B cell (primary cell): ENCODE results near the gene CPNE1. TPM values are rescaled to one million over a fixed set of nuclear protein-coding genes. Genes with fewer than 3 reads are reported as not detected.

ENCODE experiments used
- ATAC-seq: fragments of 200-7000 bp; cut with Tn5 transposase; one replicate; pipeline ENCODE4 v1.10.0; 2021; ENCODE audit warnings: low read depth, mild to moderate bottlenecking, moderate number of reproducible peaks, moderate library complexity
- CTCF ChIA-PET: fragments of 350-600 bp; sonication (Branson Sonifier 250); formaldehyde crosslinking; loops from one replicate; lab custom pipeline; 2021; ENCODE audit warnings: antibody characterized with exemption, inconsistent platforms; lab: Charles Lee
- POLR2A ChIA-PET: fragments of 350-600 bp; sonication (Branson Sonifier 250); formaldehyde crosslinking; loops from one replicate; lab custom pipeline; 2021; ENCODE audit warnings: antibody characterized with exemption; lab: Charles Lee
- DNase-seq: peaks from one replicate; pipeline ENCODE4 v3.0.0; 2013
- H2AFZ ChIP-seq: 2 replicates; pipeline ENCODE4 v1.6.1; 2012; ENCODE audit warnings: mild to moderate bottlenecking, low read depth, low read length; ENCODE audit not compliant: insufficient read depth, poor library complexity, severe bottlenecking
- H3K27ac ChIP-seq, 2 donors: 1 replicate in 1 of 2; 2 replicates in 1 of 2; pipeline ENCODE4 v1.5.1; 2012 to 2013; ENCODE audit warnings: low read length in 2 of 2, mild to moderate bottlenecking in 2 of 2, moderate library complexity in 1 of 2
- H3K27me3 ChIP-seq, 4 experiments: fragments of 200-600 bp in 1 of 4; sonication (generic) in 1 of 4; replicated peaks in 1 of 4; 1 replicate in 2 of 4; 2 replicates in 2 of 4; pipeline versions ENCODE4 v1.6.1 to v1.7.0; 2013 to 2016; ENCODE audit warnings: low read length in 3 of 4, mild to moderate bottlenecking in 2 of 4, mixed read lengths in 1 of 4, moderate library complexity in 1 of 4; ENCODE audit not compliant: insufficient read depth in 4 of 4, control insufficient read depth in 3 of 4; ENCODE audit errors: control extremely low read depth in 1 of 4
- H3K36me3 ChIP-seq, 2 experiments: replicated peaks in 1 of 2; 1 replicate in 1 of 2; 2 replicates in 1 of 2; pipeline versions ENCODE4 v1.6.1 to v1.7.1; 2013; ENCODE audit warnings: low read length in 1 of 2; ENCODE audit not compliant: insufficient read depth in 2 of 2, control insufficient read depth in 1 of 2; ENCODE audit errors: control extremely low read depth in 1 of 2, extremely low read depth in 1 of 2
- H3K4me1 ChIP-seq, 2 donors: fragments of 200-600 bp in 1 of 2; sonication (generic) in 1 of 2; 1 replicate in 1 of 2; 2 replicates in 1 of 2; pipeline versions ENCODE4 v1.5.1 to v1.6.1; 2013 to 2017; ENCODE audit warnings: low read length in 2 of 2; ENCODE audit not compliant: control insufficient read depth in 2 of 2, insufficient read depth in 2 of 2
- H3K4me2 ChIP-seq: replicated peaks from 2 replicates; pipeline ENCODE3; 2012; ENCODE audit warnings: mild to moderate bottlenecking, low read depth, low read length; ENCODE audit not compliant: poor library complexity, severe bottlenecking
- H3K4me3 ChIP-seq, 5 experiments: fragments of 200-600 bp in 1 of 5; sonication (generic) in 1 of 5; 1 replicate in 3 of 5; 2 replicates in 2 of 5; pipeline versions ENCODE4 v1.5.1 to v1.7.0; 2011 to 2016; ENCODE audit warnings: low read length in 4 of 5, mild to moderate bottlenecking in 4 of 5, low read depth in 2 of 5, control low read depth in 1 of 5, moderate library complexity in 1 of 5; ENCODE audit not compliant: insufficient read depth in 1 of 5; ENCODE audit errors: control extremely low read depth in 1 of 5, extremely low read depth in 1 of 5
- H3K79me2 ChIP-seq: fragments of 200-600 bp; sonication (generic); one replicate; pipeline ENCODE4 v1.6.0; 2016; ENCODE audit warnings: low read length; ENCODE audit not compliant: control insufficient read depth, insufficient read depth
- H3K9ac ChIP-seq: fragments of 200-600 bp; sonication (generic); 2 replicates; pipeline ENCODE4 v1.6.1; 2017; ENCODE audit warnings: mild to moderate bottlenecking, low read length, moderate library complexity
- H3K9me3 ChIP-seq, 3 donors: one replicate each; pipeline versions ENCODE4 v1.6.1 to v1.7.1; 2013; ENCODE audit warnings: low read length in 2 of 3; ENCODE audit not compliant: control insufficient read depth in 2 of 3, insufficient read depth in 1 of 3; ENCODE audit errors: control extremely low read depth in 1 of 3
- H4K20me1 ChIP-seq: 2 replicates; pipeline ENCODE4 v1.6.0; 2012; ENCODE audit warnings: mild to moderate bottlenecking, low read length; ENCODE audit not compliant: insufficient read depth, control insufficient read depth, poor library complexity, severe bottlenecking
- H3K27ac Mint-ChIP-seq: one replicate; pipeline ENCODE4 v1.8.0; 2021; ENCODE audit warnings: mixed read lengths
- H3K27me3 Mint-ChIP-seq: one replicate; pipeline ENCODE4 v1.8.0; 2021; ENCODE audit warnings: mixed read lengths
- H3K4me1 Mint-ChIP-seq: one replicate; pipeline ENCODE4 v1.8.0; 2021; ENCODE audit warnings: mixed read lengths
- H3K4me3 Mint-ChIP-seq: one replicate; pipeline ENCODE4 v1.8.0; 2021; ENCODE audit warnings: mixed read lengths
- H3K9me3 Mint-ChIP-seq: one replicate; pipeline ENCODE4 v1.8.0; 2022; ENCODE audit warnings: mixed read lengths; ENCODE audit not compliant: insufficient read depth
- CTCF ChIP-seq: fragments of 200-600 bp; IDR thresholded peaks from one replicate; pipeline ENCODE4 v1.8.0; 2022; ENCODE audit warnings: antibody characterized with exemption, mild to moderate bottlenecking
- EZH2 ChIP-seq: IDR thresholded peaks from 2 replicates; pipeline ENCODE4 v1.6.1; 2012; ENCODE audit warnings: borderline replicate concordance, low read depth, mild to moderate bottlenecking, moderate library complexity, low read length; ENCODE audit not compliant: insufficient read depth, poor library complexity, severe bottlenecking
- WGBS: methylation state at CpG from one replicate; pipeline ENCODE4 v1.1.5; 2013; ENCODE audit warnings: missing lambda C conversion rate; ENCODE audit not compliant: insufficient coverage; 5-methylcytosine and 5-hydroxymethylcytosine counted together
- intact Hi-C: fragments of 100-400 bp; cut with micrococcal nuclease; formaldehyde crosslinking; loops from one replicate; pipeline ENCODE4 v1.10.0; 2022
- polyA plus RNA-seq: library from polyadenylated mRNA; depleted of rRNA; stranded (reverse); fragments of >200 nt; gene quantifications from 2 replicates; pipeline ENCODE4 v1.2.3, GENCODE V29; 2012
- total RNA-seq, 2 donors: library from RNA; stranded (reverse); fragments of 120-200 nt in 1 of 2; gene quantifications; 1 replicate in 1 of 2; 2 replicates in 1 of 2; pipeline versions ENCODE4 v1.2.3 to v1.2.4, GENCODE V29; 2013 to 2022

CPNE1 gene
- total and polyA plus RNA-seq, 2 donors (not counting 1 experiment from before 2014, with no cell fraction given), result 321 to 323 TPM

DNA sequence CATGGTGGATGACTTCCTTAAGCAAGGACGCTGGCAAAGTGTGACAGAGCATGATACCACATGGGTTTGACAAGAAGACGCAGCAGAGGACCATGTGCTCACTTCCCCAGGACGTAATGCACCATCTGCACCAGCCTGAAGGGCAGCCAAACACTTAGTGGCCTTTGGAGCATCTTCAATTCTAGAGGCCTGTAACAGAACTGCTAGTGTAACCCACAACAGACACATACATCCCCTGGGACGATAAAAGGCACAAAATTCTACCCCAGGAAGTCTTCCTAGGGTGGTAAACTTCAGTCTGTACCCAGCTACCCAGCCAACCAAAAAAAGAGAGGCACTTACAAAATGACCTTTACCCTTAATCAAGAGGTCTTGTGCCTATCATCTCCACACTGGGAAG is 9.2 kb upstream of the CPNE1 start:
- CTCF ChIA-PET, result no interaction called here
- ATAC-seq (no peak), DNase-seq (no peak)
- Histone ChIP-seq H3K9me3 (no peaks in the 10 kb centered on the region), H4K20me1 (no peaks in the 10 kb centered on the region), H3K4me1 (no peaks in the 10 kb centered on the region), H2AFZ (no peak overlapping the region), H3K9ac (no peak overlapping the region), H3K4me3 (no peak overlapping the region), H3K4me2 (no peak overlapping the region), H3K27ac (no peak overlapping the region), H3K79me2 (peaks cover 3% of the 10 kb centered on the region), H3K36me3 (peaks cover 2 to 42% of the 10 kb centered on the region in 2 experiments), H3K27me3 (no peaks in the 10 kb centered on the region)
- no peaks in the 10 kb centered on the region for H3K9me3 Mint-ChIP-seq
- no peak overlapping the region for H3K27ac Mint-ChIP-seq
- POLR2A ChIA-PET, result no interaction called here
- no peak overlapping the region for H3K4me3 Mint-ChIP-seq
- intact Hi-C loops, result no loop called here
- peaks cover under 1% of the 10 kb centered on the region for H3K4me1 Mint-ChIP-seq
- H3K27me3 Mint-ChIP-seq, result no peaks in the 10 kb centered on the region
- no peak for TF ChIP-seq EZH2
- no peak for TF ChIP-seq CTCF
- WGBS, result 65% methylated on average over 3 of the region's 4 CpGs

DNA sequence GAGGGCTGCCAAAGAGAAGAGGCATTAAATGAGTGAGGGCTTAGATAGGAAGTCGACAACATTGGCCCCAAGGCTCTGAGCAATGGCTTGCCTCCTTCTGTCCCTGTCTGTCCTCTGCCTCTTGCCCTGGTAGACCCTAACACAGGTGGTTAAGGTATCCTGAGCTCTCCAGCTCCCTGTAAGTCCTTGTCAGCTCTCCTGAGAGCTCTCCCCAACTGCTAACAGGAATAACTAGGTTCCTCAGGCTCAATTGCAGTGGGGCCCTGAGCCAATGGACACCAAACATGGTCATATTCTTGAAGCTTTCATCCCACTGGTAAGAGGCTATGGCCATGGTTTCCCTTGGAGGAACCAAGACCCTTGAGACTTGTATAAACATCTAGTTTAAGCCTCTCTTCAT is 5.0 kb upstream of the CPNE1 start:
- Mint-ChIP-seq H3K27ac (no peak overlapping the region), H3K4me3 (no peak overlapping the region), H3K4me1 (peaks cover 4% of the 10 kb centered on the region), H3K9me3 (no peaks in the 10 kb centered on the region), H3K27me3 (no peaks in the 10 kb centered on the region)
- Histone ChIP-seq H3K27ac (no peak overlapping the region), H3K27me3 (no peaks in the 10 kb centered on the region), H3K9me3 (no peaks in the 10 kb centered on the region), H3K79me2 (peaks cover 2% of the 10 kb centered on the region), H3K36me3 (peaks cover 2 to 46% of the 10 kb centered on the region in 2 experiments), H3K4me3 (no peak overlapping the region), H4K20me1 (no peaks in the 10 kb centered on the region), H2AFZ (no peak overlapping the region), H3K9ac (no peak overlapping the region), H3K4me1 (peaks cover 0 to 4% of the 10 kb centered on the region in 2 donors), H3K4me2 (no peak overlapping the region)
- intact Hi-C loops, result no loop called here
- CTCF ChIA-PET, result interaction anchor here (0.8 to 1.6 kb wide), 4 partner anchors 20 to 206 kb away, joined by 3 read pairs; partner anchors contain the start of gene RBM39
- 100% methylated on average over 1 of the region's 1 CpG for WGBS
- DNase-seq, result no peak
- ATAC-seq, result no peak
- TF ChIP-seq EZH2 (no peak), CTCF (no peak)
- POLR2A ChIA-PET, result no interaction called here
